NB4 (cell line): ENCODE data around the gene AGPS.

Experiments
- DNase-seq: peaks from one replicate; pipeline ENCODE4 v3.0.0; 2010; ENCODE audit warnings: low read depth
- H3K4me3 ChIP-seq: one replicate; pipeline ENCODE4 v1.5.1; 2011; ENCODE audit warnings: mild to moderate bottlenecking, low read depth, low read length, moderate library complexity
- MAX ChIP-seq: IDR thresholded peaks from 2 replicates; pipeline ENCODE4 v1.6.1; 2011; ENCODE audit warnings: low read depth, low read length
- MYC ChIP-seq: IDR thresholded peaks from 2 replicates; pipeline ENCODE4 v1.6.1; 2011; ENCODE audit warnings: low read depth, low read length
- POLR2A ChIP-seq: IDR thresholded peaks from 2 replicates; pipeline ENCODE4 v1.6.1; 2011; ENCODE audit warnings: mild to moderate bottlenecking; ENCODE audit not compliant: insufficient read length; ENCODE audit errors: extremely low read depth
- TF ChIP-seq, protein P1 (sequence below): IDR thresholded peaks from one replicate; pipeline ENCODE4 v1.5.1; 2012; ENCODE audit warnings: low read depth, low read length

The AGPS gene

GRCh38 chr2:177385151-177385550, 7.4 kb upstream of the AGPS start:
- TF ChIP-seq, protein P1, sequence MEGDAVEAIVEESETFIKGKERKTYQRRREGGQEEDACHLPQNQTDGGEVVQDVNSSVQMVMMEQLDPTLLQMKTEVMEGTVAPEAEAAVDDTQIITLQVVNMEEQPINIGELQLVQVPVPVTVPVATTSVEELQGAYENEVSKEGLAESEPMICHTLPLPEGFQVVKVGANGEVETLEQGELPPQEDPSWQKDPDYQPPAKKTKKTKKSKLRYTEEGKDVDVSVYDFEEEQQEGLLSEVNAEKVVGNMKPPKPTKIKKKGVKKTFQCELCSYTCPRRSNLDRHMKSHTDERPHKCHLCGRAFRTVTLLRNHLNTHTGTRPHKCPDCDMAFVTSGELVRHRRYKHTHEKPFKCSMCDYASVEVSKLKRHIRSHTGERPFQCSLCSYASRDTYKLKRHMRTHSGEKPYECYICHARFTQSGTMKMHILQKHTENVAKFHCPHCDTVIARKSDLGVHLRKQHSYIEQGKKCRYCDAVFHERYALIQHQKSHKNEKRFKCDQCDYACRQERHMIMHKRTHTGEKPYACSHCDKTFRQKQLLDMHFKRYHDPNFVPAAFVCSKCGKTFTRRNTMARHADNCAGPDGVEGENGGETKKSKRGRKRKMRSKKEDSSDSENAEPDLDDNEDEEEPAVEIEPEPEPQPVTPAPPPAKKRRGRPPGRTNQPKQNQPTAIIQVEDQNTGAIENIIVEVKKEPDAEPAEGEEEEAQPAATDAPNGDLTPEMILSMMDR, result no peak
- no peak for TF ChIP-seq POLR2A
- no peak for TF ChIP-seq MYC
- no peak for TF ChIP-seq MAX
- no peak for DNase-seq

DNA sequence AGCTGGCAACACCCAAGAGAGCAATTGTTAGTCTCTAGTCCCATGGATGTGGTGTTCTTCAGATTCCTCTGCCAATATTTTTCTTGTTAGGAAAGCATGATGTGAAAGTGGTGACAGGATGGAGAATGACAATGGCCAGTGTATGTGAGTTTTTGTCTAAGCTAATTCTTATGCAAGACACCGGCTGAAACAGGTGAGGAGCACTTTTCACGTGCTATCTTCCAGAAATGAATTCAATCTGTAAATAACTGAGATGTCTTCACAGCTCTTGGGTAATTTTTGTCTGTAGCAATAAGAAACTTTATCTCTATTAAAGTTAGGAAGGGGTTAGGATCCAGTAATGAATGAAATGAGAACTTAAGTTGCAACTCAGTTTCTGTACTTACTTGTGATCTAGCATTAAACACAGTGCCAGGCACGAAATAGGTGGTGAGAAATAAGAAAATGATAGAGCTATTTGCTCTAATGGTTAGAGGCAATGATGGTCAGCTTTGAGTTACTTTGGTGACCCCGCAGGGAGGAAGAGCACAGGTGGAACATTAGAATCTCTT, 676 bp upstream of the AGPS start:
- TF ChIP-seq MAX (no peak), MYC (no peak), POLR2A (no peak)
- TF ChIP-seq, protein P1, result no peak
- DNase-seq, result peak; percentile 23
- peak overlapping the region; percentile 94 for H3K4me3 ChIP-seq

More at GRCh38 chr2:177385151-177385550, 7.4 kb upstream of the AGPS start:
- H3K4me3 ChIP-seq, result no peak overlapping the region

DNA sequence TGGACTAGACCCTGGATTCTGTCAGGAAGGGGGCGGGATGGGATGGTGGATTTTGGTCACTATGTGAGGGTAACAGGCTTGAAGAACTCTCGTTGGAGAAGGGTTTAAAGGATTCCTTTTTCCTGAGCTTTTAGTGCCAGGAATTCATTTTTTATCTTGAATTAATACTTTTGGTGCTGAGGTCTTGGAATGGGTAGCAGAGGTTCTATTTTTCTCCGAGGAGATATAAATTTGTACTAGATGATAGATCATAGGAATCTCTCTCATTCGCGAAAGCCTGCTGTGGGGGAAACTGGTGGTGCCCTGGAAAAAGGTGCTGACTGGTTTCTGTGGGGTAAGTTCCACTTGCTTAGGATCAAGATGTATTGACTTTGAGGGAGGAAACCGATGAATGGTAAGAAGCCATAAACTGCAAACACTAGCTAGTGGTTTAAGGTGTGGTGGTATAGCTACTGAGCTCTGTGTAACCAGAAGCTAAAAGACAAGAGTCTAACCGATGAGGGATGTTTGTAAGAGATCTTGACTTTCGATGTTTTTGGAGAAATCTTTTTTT, 706 bp downstream of the AGPS start:
- peak; percentile 46 for DNase-seq
- peak overlapping the region; percentile 94 for H3K4me3 ChIP-seq
- TF ChIP-seq MYC (no peak), POLR2A (no peak), MAX (no peak)
- TF ChIP-seq, protein P1, result no peak

DNA sequence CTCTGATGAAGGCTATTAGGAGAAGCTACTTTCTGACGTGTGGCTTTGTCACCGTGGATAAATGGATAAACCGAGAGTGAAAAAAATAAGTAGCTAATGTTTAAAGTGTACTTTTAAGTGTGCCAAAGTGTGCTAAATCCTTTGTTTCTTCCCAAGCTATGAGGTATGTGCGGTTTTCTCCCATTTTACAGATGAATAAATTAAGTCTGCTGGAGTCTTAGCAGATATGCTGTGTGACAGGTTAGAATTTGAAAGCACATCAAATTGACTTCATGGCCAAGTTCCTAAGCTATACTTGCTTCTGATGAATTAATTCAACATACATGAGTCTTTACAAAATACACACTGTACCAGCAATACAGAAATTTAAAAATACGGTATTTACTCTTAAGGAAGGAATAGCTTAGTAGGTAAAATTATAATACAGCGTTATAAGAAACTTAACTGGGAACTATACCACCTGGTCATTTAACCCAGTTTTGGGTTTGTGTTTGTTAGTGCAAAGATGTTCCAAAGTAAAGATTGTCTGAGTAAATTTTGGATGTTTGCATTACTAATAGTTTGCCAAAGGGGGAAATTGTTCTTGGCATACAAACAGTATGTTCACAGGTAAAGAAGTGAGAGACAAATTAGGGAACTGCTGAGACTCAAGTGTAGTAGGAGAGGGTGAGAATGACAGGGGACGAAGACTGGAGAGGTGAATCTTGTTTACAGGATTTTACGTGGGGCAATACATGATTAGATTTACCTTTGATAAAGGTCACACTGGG, 1.4 kb downstream of the AGPS start:
- TF ChIP-seq MAX (no peak), POLR2A (no peak), MYC (no peak)
- TF ChIP-seq, protein P1, result no peak
- peak overlapping the region; percentile 94 for H3K4me3 ChIP-seq
- DNase-seq, result no peak

DNA sequence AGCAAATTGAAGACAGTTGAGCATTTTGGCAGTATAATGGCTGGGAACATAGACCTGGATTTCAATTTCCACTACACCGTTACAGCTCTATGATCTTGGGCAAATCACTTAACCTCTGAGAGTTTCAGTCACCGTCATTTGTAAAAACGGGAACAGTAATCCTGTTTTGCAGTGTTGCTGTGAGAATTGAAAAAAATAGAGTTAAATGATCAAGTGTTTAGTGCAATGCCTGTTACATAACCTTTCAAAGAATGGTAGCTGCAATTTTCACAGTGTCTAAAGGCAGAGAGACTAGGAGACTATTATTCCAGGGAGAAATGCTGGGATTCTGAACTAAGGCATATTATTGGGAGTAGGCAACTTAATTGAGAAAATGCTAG, 2.0 kb downstream of the AGPS start:
- H3K4me3 ChIP-seq, result peak overlapping the region; percentile 94
- no peak for DNase-seq
- TF ChIP-seq, protein P1, result no peak
- TF ChIP-seq POLR2A (no peak), MAX (no peak), MYC (no peak)
